ENCODE results near the gene FAM107A. TPM values are rescaled to one million over a fixed set of nuclear protein-coding genes. Genes with fewer than 3 reads are reported as not detected.

FAM107A gene
- total RNA-seq, 2 donors from 2014 or later, result 50.0 to 55.1 TPM

- DNase-seq, result no peak
- ATAC-seq, result no peak
- intact Hi-C loops (cut with DNase I), result no loop called here
Measured at GRCh38 chr3:58596834-58597518, 19.8 kb upstream of the FAM107A start.

DNA sequence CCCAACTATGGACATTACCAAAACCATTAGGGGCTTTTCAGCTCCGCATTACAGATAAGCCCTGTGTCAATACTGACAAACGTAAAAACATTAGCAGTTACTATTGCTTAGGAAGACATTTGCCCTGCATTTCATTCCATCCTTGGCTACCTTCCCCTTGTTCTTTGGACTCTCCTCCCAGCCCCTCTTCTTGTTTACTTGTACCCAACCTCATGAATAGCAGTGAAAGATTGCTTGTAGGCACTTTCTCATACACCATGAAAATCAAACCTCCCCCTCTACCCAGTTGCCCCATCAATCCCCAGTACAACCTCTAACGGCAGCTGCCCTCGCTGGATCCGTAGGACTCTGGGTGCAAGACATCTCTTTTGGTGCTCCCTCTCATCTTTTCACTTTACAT lies 16.9 kb upstream of the FAM107A start:
- DNase-seq, result no peak
- no peak for ATAC-seq
- intact Hi-C loops (cut with DNase I), result no loop called here

DNA sequence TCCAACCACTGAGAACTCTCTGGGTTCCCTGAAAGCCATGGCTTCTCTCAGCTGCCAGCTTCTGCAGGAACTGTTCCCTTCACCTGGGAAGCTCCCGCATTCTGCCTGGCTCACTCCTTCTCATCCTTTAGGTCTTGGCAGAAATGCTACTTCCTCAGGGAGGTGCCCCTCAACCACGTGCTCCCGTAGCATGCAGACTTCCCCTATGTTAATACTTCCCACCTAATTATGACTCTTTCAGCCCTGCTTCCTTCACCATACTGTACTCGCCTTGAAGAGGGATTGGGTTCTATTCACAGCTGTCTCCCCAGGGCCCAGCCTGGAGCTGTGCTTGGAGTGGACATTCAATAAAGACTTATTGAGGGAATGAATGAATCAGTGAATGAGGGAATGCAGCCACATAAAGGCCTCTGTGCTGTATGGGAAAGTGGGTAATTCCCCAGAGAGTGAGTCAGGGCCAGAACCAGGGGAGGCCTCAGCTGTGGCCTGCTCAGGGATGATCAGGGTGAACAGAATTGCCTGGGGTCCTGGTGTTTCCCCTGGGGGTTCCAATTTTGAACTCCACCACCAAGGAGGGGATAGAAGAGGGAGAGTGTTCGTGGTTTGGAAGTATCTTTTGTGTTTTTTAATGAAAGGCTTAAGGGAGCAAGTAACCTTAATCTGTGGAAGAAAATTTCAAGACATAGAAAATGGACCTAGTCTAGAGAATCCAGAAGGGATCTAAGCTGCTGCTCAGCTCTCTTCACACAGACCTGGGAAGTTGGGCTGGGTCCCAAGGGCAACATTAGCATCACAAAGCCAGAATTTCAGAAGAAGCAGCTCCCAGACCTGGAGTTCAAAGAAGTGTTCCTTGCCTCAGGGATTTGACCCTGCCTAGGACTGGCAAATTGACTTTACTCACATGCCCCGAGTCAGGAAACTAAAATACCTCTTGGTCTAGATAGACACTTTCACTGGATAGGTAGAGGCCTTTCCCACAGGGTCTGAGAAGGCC lies 14.6 kb upstream of the FAM107A start:
- intact Hi-C loops (cut with DNase I), result no loop called here
- ATAC-seq, result no peak
- no peak for DNase-seq

DNA sequence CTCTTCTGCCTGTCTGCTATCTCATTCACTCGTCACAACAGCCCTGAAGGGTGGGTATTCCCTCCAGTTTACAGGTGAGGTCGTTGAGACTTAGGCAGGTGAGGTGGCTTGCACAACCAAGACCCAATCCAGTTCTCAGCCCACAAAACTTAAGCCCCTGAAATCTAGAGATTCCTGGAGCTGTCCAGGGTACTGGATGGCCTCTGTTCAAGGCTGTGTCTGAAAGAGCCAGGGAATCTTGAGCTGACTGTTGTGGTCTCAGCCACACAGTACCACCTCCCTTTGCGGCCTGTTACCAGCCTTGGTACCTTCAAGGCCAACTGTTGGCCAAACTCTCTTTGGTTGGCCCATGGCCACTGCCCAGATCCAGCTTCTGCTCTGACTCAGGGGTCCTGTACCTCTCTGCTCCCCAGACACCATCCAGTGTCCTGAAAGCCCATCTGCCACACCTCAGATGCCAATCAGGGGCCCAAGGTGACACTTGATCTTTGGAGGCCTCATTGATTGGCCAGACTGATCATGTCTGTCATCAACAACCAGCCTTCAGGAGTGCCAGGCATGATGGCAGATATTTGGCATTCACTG lies 10.9 kb upstream of the FAM107A start:
- DNase-seq, result no peak
- no peak for ATAC-seq
- intact Hi-C loops (cut with DNase I), result no loop called here

DNA sequence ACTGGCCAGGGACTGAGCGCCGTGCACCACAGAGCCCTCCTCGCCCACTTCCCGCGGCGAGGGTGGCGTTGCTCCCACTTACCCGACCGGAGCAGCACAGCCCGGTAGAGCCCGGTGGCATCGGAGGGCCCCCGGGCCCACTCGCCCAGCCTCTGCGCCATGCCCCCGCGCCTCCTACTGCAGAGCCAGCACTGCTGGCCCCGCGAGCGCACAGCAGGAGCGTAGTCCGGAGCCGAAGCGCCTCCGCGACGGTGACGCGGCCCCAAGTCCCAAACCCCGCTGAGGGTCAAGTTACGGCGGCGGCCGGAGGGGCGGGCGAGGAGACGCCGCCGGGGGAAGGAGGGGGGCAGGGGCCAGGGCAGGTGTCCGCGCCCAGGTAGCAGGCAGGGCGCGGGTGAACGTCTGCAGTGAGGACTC lies 9.6 kb upstream of the FAM107A start:
- intact Hi-C loops (cut with DNase I), result no loop called here
- DNase-seq (no peak), ATAC-seq (no peak)

GRCh38 chr3:58585994-58586393 lies 8.8 kb upstream of the FAM107A start:
- intact Hi-C loops (cut with DNase I), result no loop called here
- DNase-seq, result no peak
- no peak for ATAC-seq

GRCh38 chr3:58585005-58585786 lies 8.0 kb upstream of the FAM107A start:
- ATAC-seq (peak; percentile 97), DNase-seq (peak; percentile 90)
- intact Hi-C loops (cut with DNase I), result no loop called here

DNA sequence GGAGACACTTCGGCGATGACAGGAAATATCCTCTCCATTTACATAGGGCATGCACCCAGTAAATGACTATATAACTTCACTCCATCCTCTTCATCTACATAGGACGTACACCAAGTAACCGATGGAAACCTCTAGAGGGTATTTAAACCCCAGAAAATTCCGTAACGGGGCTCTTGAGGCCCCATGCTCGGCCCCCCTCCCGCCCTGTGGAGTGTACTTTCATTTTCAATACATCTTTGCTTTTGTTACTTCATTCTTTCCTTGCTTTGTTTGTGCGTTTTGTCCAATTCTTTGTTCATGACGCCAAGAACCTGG lies 7.5 kb upstream of the FAM107A start:
- peak in 1 of 2 donors; percentile 1 for ATAC-seq
- intact Hi-C loops (cut with DNase I), result no loop called here
- DNase-seq, result no peak

DNA sequence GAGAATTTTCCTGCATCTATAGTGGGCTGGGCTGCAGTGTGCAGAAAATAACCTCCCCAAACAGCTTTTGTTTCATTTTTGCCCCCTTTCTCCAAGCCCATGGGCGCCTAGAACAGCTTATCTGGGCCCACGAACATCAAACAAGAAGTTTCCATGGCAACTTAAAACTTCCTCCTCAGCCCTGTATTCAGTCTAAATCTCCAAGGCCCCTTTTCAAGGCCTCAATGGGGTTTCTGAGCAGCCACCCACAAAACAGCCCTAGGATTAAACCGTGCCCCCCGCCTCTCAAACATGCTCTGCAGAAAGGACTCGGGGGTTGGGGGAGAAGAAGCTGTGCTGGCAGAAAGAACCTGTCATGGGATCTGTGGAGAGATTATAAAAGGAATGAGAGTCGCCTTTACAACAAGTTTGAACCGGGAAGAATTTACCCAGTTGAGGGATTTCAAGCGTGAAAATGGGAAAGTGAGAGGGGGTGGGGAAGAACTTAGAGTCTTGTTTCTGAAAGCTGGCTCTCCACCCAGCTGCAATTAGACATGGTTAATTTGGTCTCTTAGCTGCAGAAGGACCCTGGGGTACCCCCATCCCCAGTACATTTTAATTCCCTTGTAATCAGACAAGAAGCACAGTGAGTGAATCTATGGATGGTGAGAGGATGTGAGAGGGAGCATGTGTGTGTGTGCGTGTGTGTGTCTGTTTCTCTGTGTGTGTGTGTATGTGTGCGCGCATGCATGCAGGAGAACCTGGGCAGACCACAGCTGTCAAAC lies 4.3 kb upstream of the FAM107A start:
- ATAC-seq (no peak), DNase-seq (no peak)
- intact Hi-C loops (cut with DNase I), result no loop called here

GRCh38 chr3:58580826-58581327 lies 3.7 kb upstream of the FAM107A start:
- intact Hi-C loops (cut with DNase I), result no loop called here
- DNase-seq (no peak), ATAC-seq (no peak)

DNA sequence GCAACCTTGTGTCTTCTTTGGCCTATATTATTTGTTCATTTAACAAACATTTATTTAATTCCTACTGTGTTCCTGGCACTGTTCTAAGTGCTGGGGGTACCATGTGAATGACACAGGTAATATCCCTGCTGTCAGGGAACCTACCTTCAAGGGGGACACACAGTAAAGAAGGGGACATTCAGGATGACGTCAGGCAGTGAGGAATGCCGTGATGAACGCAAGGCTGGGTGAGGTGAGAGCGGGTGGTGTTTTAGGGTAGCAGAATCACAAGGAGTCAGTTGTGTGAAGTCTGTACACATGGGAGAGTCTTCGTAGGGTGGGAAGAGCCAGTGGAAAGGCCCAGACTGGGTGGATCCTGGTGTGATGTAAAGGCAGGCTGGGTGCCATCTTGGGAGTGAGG lies 1.7 kb upstream of the FAM107A start:
- ATAC-seq (no peak), DNase-seq (no peak)
- intact Hi-C loops (cut with DNase I), result no loop called here

DNA sequence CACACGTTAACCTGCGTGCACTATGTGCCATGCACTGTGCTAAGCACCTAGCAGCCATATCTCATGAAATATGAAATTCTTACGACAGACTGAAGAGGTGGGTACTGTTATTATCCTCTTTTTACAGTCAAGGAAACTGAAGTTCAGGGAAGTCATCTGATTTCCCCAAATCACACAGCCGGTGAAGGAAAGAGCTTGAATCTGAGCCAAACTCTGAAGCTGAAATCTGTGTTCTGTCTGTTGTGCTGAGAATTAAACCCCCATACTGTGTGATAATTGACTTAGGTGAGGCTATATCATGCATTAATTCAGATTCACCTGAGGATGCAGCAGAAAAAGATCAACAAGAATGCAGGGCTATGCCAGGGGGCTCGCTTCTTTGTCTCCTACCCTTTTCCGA lies 475 bp downstream of the FAM107A start:
- no peak for DNase-seq
- intact Hi-C loops (cut with DNase I), result no loop called here
- ATAC-seq, result no peak

GRCh38 chr3:58575971-58576652 lies 1.1 kb downstream of the FAM107A start:
- no peak for ATAC-seq
- intact Hi-C loops (cut with DNase I), result no loop called here

GRCh38 chr3:58574682-58575081 lies 2.5 kb downstream of the FAM107A start:
- no peak for ATAC-seq
- intact Hi-C loops (cut with DNase I), result no loop called here
- no peak for DNase-seq

More at GRCh38 chr3:58575971-58576652, 1.1 kb downstream of the FAM107A start:
- peak; percentile 55 for DNase-seq

- intact Hi-C loops (cut with DNase I), result no loop called here
- DNase-seq (no peak), ATAC-seq (no peak)
Measured at GRCh38 chr3:58574106-58574505, 3.1 kb downstream of the FAM107A start.

GRCh38 chr3:58573640-58574039 lies 3.6 kb downstream of the FAM107A start:
- ATAC-seq (peak; percentile 28 to 45), DNase-seq (no peak)
- intact Hi-C loops (cut with DNase I), result no loop called here

GRCh38 chr3:58572634-58573230 lies 4.5 kb downstream of the FAM107A start:
- ATAC-seq (no peak), DNase-seq (no peak)
- intact Hi-C loops (cut with DNase I), result no loop called here

Data from left cardiac atrium (tissue), 4 donors.